Panc1 (cell line): ENCODE measurements around the gene PRSS22. TPM values are rescaled to one million over a fixed set of nuclear protein-coding genes. Genes with fewer than 3 reads are reported as not detected.
A peak's percentile ranks its signal among the peaks of the same experiment; 100 is the strongest.

ENCODE experiments used
- ATAC-seq: fragments of 200-7000 bp; cut with Tn5 transposase; 2 replicates; pipeline ENCODE4 v1.9.1; 2020; ENCODE audit warnings: mild to moderate bottlenecking, moderate library complexity
- BruUV-seq: library from RNA; stranded (reverse); fragments of 400-500 nt; replicated peaks from 2 replicates; lab custom pipeline; 2021; lab: Mats Ljungman, UMichigan
- CTCF ChIA-PET: fragments of 300-600 bp; sonication (Branson Sonifier 250); formaldehyde crosslinking; loops from one replicate; lab custom pipeline; 2022; ENCODE audit warnings: antibody characterized with exemption; lab: Charles Lee
- POLR2A ChIA-PET: fragments of 300-600 bp; sonication (Branson Sonifier 250); formaldehyde crosslinking; loops from one replicate; lab custom pipeline; 2022; ENCODE audit warnings: antibody characterized with exemption; lab: Charles Lee
- DNase-seq: peaks from one replicate; pipeline ENCODE4 v3.0.0-alpha.2; 2010; ENCODE audit warnings: low read depth, low spot score
- H3K27ac ChIP-seq: 2 replicates; pipeline ENCODE4 v1.5.1; 2011; ENCODE audit warnings: mild to moderate bottlenecking, low read length, inconsistent platforms
- H3K27me3 ChIP-seq: fragments of 200-500 bp; sonication (Bioruptor generic); 2 replicates; pipeline ENCODE4 v1.6.0; 2014; ENCODE audit warnings: low read length, inconsistent platforms; ENCODE audit not compliant: control insufficient read depth, insufficient read depth
- H3K36me3 ChIP-seq: fragments of 200-500 bp; sonication (Bioruptor generic); 2 replicates; pipeline ENCODE4 v1.5.1; 2014; ENCODE audit warnings: inconsistent platforms, mild to moderate bottlenecking, low read length, moderate library complexity; ENCODE audit not compliant: control insufficient read depth, insufficient read depth
- H3K4me1 ChIP-seq: 2 replicates; pipeline ENCODE4 v1.5.1; 2011; ENCODE audit warnings: inconsistent platforms, mild to moderate bottlenecking, low read length, moderate library complexity; ENCODE audit not compliant: control insufficient read depth, insufficient read depth
- H3K4me3 ChIP-seq, 2 experiments: 2 replicates each; pipeline ENCODE4 v1.5.1; 2011 to 2012; ENCODE audit warnings: low read depth in 2 of 2, low read length in 2 of 2, mild to moderate bottlenecking in 2 of 2, inconsistent platforms in 1 of 2, moderate library complexity in 1 of 2
- H3K9me3 ChIP-seq: fragments of 200-500 bp; sonication (Bioruptor generic); 2 replicates; pipeline ENCODE4 v1.5.1; 2014; ENCODE audit warnings: low read depth, mild to moderate bottlenecking, inconsistent platforms, low read length, moderate library complexity; ENCODE audit not compliant: control insufficient read depth, insufficient read depth
- CTCF ChIP-seq: fragments of 450-650 bp; IDR thresholded peaks from 2 replicates; pipeline ENCODE4 v1.5.1; 2017; ENCODE audit warnings: mild to moderate bottlenecking
- POLR2AphosphoS5 ChIP-seq: IDR thresholded peaks from 2 replicates; pipeline ENCODE4 v1.6.1; 2012; ENCODE audit warnings: mild to moderate bottlenecking, low read depth, low read length, moderate library complexity
- SIN3A ChIP-seq: IDR thresholded peaks from 2 replicates; pipeline ENCODE4 v1.6.1; 2012; ENCODE audit warnings: low read depth, mild to moderate bottlenecking, low read length, moderate library complexity, borderline replicate concordance; ENCODE audit not compliant: insufficient read depth
- TCF7L2 ChIP-seq: IDR thresholded peaks from 2 replicates; pipeline ENCODE4 v1.6.1; 2011; ENCODE audit warnings: mild to moderate bottlenecking, low read depth, low read length, inconsistent platforms
- in situ Hi-C: cut with HindIII; loops from 2 replicates; pipeline ENCODE4 v1.10.0; 2016; ENCODE audit warnings: low sequenced_read_pairs, low pct_unique_long_range_greater_than_20kb
- intact Hi-C: fragments of 100-400 bp; cut with micrococcal nuclease; formaldehyde crosslinking; loops from one replicate; pipeline ENCODE4 v1.10.0; 2022; ENCODE audit not compliant: unreplicated experiment
- total RNA-seq: library from RNA; stranded (reverse); gene quantifications from one replicate; pipeline ENCODE4 v1.2.1, GENCODE V29; 2021; ENCODE audit not compliant: unreplicated experiment
- TF ChIP-seq, protein P1 (sequence below), 2 experiments: IDR thresholded peaks; 2 replicates each; pipeline ENCODE4 v1.6.1; 2011 to 2012; ENCODE audit warnings: low read depth in 2 of 2, control low read depth in 1 of 2, low read length in 1 of 2, mild to moderate bottlenecking in 1 of 2, moderate library complexity in 1 of 2; ENCODE audit not compliant: insufficient read depth in 1 of 2

The PRSS22 gene
- total RNA-seq, 1 experiment from 2014 or later: 23.9 TPM

- ChIA-PET POLR2A (interaction anchor here (0.7 kb wide), 1 partner anchor 21 kb away, joined by 5 read pairs; no protein-coding TSS in a partner anchor), CTCF (interaction anchor here (0.5 to 0.6 kb wide), 2 partner anchors 8 to 22 kb away, joined by 3 to 4 read pairs; no protein-coding TSS in a partner anchor)
- Histone ChIP-seq H3K27ac (peak overlapping the region; percentile 84), H3K27me3 (no peaks in the 10 kb centered on the region), H3K9me3 (peaks cover 6% of the 10 kb centered on the region; the same call in 1 of the 2 replicates), H3K4me3 (peak overlapping the region; percentile 76 to 81), H3K36me3 (no peaks in the 10 kb centered on the region; the same call in 1 of the 2 replicates), H3K4me1 (peaks cover 3% of the 10 kb centered on the region; the same call in 1 of the 2 replicates)
- BruUV-seq: no TSS peak
- intact Hi-C loops (no loop called here), in situ Hi-C loops (no loop called here)
- DNase-seq (no peak), ATAC-seq (no peak)
- TF ChIP-seq CTCF (no peak), TCF7L2 (no peak), POLR2AphosphoS5 (no peak), SIN3A (no peak)
- TF ChIP-seq, protein P1, sequence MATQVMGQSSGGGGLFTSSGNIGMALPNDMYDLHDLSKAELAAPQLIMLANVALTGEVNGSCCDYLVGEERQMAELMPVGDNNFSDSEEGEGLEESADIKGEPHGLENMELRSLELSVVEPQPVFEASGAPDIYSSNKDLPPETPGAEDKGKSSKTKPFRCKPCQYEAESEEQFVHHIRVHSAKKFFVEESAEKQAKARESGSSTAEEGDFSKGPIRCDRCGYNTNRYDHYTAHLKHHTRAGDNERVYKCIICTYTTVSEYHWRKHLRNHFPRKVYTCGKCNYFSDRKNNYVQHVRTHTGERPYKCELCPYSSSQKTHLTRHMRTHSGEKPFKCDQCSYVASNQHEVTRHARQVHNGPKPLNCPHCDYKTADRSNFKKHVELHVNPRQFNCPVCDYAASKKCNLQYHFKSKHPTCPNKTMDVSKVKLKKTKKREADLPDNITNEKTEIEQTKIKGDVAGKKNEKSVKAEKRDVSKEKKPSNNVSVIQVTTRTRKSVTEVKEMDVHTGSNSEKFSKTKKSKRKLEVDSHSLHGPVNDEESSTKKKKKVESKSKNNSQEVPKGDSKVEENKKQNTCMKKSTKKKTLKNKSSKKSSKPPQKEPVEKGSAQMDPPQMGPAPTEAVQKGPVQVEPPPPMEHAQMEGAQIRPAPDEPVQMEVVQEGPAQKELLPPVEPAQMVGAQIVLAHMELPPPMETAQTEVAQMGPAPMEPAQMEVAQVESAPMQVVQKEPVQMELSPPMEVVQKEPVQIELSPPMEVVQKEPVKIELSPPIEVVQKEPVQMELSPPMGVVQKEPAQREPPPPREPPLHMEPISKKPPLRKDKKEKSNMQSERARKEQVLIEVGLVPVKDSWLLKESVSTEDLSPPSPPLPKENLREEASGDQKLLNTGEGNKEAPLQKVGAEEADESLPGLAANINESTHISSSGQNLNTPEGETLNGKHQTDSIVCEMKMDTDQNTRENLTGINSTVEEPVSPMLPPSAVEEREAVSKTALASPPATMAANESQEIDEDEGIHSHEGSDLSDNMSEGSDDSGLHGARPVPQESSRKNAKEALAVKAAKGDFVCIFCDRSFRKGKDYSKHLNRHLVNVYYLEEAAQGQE (IDR thresholded peaks at IDR 0.05; ENCODE audit: insufficient read depth in 1 of 2, low read depth in 2 of 2, low read length in 1 of 2): no peak
These were observed 26.1 kb upstream of the PRSS22 start for GRCh38 chr16:2884041-2884451.

GRCh38 chr16:2883458-2883908, 25.5 kb upstream of the PRSS22 start:
- Histone ChIP-seq H3K4me1 (peaks cover 3% of the 10 kb centered on the region; the same call in 1 of the 2 replicates), H3K36me3 (no peaks in the 10 kb centered on the region; the same call in 1 of the 2 replicates), H3K4me3 (peak overlapping the region; percentile 76 to 81), H3K27me3 (no peaks in the 10 kb centered on the region), H3K9me3 (peaks cover 6% of the 10 kb centered on the region; the same call in 1 of the 2 replicates), H3K27ac (peak overlapping the region; percentile 84)
- ChIA-PET POLR2A (interaction anchor here (0.7 kb wide), 1 partner anchor 20 kb away, joined by 5 read pairs; no protein-coding TSS in a partner anchor), CTCF (interaction anchor here (1.0 kb wide), 1 partner anchor 15 kb away, joined by 3 read pairs; no protein-coding TSS in a partner anchor)
- in situ Hi-C loops (no loop called here), intact Hi-C loops (no loop called here)
- 0 out of 2 replicates have a peak, but pooled peaks have one; percentile 7 for ATAC-seq
- no TSS peak for BruUV-seq
- TF ChIP-seq SIN3A (no peak), POLR2AphosphoS5 (no peak), CTCF (no peak), TCF7L2 (no peak)
- TF ChIP-seq, protein P1 (IDR thresholded peaks at IDR 0.05; ENCODE audit: insufficient read depth in 1 of 2, low read depth in 2 of 2, low read length in 1 of 2): no peak
- DNase-seq: no peak
